GM19372 (cell line): ENCODE measurements around the gene RPL23.
"Not testable (repeated sequence)": the region's sequence is repeated elsewhere in the genome, so short reads cannot be mapped to it uniquely, and the experiment has no call there.

ENCODE experiments used
- ATAC-seq: cut with Tn5 transposase; IDR thresholded peaks from one replicate; pipeline ENCODE4 v1.9.1; 2021; ENCODE audit warnings: mild to moderate bottlenecking, low read depth, moderate library complexity; ENCODE audit not compliant: unreplicated experiment

The RPL23 gene

DNA sequence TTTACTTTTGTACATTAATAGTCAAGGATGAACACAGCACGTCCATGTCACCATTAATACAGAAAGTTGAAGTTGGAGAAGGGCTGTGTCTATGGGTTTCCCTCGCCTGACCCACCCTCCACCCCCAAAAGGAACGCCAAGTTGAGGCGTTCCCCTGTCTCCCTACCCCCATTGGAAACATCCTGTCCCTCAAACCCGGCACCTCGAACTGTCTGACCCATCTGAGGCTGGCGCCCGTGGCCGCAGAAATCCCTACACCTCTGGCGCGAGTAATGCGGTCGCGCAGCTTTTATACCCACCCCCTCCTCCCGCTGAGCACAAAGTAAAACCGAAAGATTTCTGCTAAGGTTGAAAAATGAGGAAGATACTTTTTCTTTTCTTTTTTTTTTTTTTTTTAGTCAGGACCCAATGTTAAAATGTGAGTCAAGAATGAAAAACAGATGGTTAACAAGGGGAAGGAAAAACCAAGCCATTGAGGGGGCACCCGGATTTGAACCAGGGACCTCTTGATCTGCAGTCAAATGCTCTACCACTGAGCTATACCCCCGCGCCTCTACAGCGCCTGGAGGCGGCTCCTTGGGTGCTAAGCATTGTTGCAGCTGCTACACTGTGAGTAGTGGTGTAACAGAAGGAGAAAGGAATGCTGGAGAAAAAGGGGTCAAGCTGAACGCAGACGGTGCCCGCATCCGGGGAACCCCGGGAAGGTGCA lies 15.4 kb upstream of the RPL23 start:
- ATAC-seq = peak; percentile 21

GRCh38 chr17:38867968-38868816 lies 14.7 kb upstream of the RPL23 start:
- ATAC-seq = no peak

GRCh38 chr17:38867179-38867967 lies 13.9 kb upstream of the RPL23 start:
- ATAC-seq = no peak

DNA sequence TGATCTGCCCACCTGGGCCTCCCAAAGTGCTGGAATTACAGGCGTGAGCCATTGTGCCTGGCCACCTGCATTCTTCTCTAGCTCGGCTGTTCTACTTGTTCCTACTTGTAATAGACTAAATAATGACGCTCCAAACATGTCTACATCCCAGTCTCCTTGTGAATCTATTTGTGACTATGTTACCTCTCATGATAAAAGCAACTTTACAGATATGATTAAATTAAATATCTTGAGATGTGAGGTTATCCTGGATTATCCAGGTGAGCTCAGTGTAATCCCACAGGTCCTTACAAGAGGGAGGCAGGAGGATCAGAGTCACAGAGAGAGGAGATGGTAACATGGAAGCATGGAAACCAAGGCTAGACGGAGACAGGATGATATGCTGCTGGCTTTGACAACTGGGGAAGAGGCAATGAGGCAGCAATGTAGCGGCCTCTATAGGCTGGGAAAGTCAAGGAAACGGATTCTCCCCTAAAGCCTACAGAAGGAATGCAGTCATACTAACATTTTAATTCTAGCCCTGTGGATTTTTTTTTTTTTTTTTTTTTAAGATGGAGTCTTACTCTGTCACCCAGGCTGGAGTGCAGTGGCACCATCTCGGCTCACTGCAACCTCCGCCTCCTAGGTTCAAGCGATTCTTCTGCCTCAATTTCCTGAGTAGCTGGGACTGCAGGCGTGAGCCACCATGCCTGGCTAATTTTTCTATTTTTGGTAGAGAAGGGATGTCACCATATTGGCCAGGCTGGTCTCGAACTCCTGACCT lies 11.3 kb upstream of the RPL23 start:
- ATAC-seq = no peak

GRCh38 chr17:38861399-38861843 lies 7.9 kb upstream of the RPL23 start:
- no peak for ATAC-seq

- no peak for ATAC-seq
Measured at GRCh38 chr17:38857271-38857670, 3.8 kb upstream of the RPL23 start.

- ATAC-seq = not testable (repeated sequence)
Measured at GRCh38 chr17:38855101-38855714, 1.7 kb upstream of the RPL23 start.

DNA sequence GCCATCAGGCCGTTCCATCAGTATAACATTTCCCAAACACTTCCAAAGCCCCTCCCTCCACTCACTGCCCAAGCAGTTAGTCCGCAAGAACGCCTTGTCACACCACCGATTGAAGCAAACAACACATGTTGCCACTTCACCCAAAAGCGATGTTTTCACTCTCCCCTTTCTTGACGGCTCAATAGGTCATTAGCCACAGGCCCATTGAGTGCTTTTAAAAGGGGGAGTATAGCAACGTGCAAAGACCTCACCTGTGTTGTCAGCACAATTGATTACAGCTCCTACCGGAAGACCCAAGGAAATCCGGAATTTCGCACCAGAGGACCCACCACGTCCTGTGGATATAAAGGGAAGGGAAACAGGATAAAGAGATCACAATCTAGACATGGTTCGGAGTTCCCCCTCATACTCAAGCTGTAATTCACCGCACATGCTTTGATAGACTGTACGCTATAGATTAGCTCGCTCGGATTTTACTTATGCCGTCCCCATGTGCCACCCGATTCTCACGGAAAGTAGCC lies 690 bp downstream of the RPL23 start:
- no peak for ATAC-seq

DNA sequence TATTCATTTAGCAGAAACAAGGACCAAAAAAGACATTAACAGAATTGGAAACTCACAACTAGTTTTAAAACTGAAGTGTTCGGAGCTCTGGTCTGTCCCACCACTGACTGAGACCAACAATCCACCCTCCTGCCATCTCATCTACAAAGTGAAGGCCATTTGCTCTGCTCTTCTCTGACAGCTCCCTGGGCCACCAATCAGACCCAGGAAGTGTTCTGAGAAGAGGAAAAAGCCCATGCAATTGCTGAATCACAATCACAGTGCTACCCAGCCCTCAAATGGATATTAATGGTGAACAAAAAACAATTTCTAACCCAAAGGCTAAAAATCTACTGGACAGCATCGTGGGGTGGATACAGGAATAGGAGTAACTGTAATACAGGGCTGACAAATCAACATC lies 2.1 kb downstream of the RPL23 start:
- ATAC-seq = no peak

DNA sequence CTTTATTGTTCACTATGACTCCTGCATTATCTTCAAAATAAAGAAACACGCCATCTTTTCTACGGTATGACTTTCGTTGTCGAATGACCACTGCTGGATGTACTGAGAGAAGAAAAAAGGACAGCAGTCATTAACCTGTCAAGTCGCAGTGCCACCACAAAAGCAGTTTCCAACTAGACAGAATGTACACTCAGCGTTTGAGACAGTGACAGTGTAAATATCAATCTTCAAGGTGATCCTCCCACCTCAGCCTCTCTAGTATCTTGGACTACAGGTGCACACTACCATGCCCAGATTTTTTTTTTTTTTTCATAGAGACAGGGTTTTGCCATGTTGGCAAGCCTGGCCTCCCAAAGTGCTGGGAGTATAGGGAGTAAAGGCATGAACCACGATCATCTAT lies 3.1 kb downstream of the RPL23 start:
- ATAC-seq = no peak

GRCh38 chr17:38848939-38849605 lies 4.4 kb downstream of the RPL23 start:
- ATAC-seq = no peak

DNA sequence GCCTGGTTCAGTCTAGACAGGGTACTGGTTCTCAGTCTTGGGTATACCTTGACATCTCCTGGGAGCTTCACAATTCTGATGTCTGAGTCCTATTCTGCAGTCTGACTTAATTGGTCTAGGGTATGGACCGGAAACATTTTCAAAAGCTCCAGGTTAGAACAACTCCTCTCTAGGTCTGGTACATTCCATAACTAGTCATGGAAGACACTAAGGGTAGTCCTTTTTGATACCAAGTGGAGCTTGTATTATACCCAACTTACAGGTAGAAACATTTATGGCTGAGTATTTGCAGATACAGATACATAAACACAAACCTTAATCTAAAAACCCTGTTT lies 5.0 kb downstream of the RPL23 start:
- ATAC-seq = no peak

- no peak for ATAC-seq
Measured at GRCh38 chr17:38844261-38844757, 9.2 kb downstream of the RPL23 start.

DNA sequence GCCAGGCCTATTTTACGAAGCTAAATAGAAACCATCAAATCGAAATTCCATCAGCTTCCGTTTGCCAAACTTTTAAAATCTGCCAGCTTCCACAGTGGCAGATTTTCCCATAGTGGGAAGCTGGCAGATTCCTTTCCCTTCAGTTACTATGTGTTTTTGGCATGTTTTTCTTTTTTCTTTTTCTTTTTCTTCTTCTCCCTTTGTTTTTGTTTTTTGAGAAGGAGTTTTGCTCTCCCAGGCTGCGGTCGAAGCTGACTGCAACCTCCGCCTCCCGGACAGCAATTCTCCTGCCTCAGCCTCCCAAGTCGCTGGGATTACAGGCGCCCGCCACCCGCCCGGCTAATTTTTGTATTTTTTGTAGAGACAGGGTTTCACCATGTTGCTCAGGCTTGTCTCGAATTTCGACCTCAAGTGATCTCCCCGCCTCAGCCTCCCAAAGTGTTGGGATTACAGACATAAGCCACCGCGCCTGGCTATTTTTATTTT lies 27.7 kb downstream of the RPL23 start:
- no peak for ATAC-seq

DNA sequence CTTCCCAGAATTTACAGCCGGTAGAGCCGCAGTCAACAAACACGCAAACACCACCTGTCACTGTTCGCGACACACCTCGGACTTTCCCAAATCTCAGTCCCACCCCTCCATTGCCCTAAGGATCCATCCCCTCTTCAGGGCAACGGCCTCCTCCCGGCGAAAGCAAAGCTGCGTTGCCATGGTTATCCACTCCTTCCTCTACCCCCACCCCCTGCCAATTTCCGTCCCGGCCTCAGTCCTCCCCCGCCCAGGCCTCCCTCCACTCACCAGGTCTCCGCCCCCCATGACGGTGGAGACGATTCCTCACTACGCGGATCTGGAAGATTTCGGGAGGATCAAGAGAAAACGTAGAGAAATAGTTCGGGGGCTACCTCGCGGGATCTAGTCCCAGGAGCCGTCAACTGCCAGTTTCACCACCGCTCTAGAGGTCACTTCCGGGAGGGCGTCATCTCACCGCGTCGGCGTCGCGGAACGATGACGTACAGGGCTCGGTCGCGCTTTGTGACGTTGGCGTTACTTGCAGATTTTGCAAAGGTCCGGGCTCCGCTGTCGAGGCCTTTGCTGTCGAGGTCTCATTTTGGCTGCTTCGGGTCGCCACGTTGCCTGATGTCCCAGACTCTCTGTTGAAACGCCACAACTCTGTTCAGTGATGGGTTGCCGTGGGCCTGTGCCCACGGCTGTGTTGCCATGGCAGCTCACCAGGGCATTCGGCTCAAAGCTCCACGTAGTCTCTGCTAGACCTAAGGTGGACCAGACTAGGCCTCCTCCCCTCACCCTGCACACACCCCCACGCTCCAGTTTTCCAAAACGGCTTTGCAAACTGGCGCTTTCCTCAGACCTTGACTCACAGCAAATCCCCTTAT lies 28.4 kb downstream of the RPL23 start, which contains the start of gene CWC25:
Gene CWC25 (minus strand): TSS at position 423 of the 863 bp plus-strand sequence. CDS start 138 bp downstream, at position 285.
- peak; percentile 86 for ATAC-seq

DNA sequence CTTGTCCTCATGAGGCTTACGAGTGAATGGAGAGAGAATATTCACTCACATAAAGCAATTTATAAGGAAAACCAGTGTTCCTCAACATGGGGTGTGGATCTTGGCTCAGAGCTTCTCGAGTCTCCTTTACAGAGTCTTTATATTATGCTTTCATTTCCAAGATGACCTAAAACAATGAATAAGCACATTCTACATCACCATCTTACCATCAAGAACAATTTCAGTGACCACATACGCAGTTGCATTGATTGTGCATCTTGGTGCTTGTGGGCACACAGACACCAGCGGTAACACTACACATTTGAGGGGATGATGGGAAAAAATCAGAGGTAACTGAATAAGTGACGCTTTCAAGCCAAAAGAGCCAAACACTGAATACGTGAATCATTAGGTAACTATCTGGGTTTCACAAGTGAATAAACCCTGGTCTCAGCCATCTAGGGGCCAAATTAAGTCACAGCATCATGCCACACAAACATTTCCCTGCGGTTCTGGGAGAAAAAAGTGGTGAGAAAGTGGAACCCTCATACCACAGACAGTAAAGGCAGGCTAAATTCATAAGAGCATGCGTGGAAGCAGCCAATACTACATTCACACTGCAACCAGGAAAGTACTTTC lies 37.8 kb downstream of the RPL23 start:
- no peak for ATAC-seq

GRCh38 chr17:38809828-38810227 lies 43.7 kb downstream of the RPL23 start:
- no peak for ATAC-seq
